Measurements from ENCODE around the gene KAZN. TPM values are rescaled to one million over a fixed set of nuclear protein-coding genes. Genes with fewer than 3 reads are reported as not detected.
A peak's percentile ranks its signal among the peaks of the same experiment; 100 is the strongest.

The KAZN gene
- polyA plus RNA-seq, 1 donor (not counting 4 experiments of a cell fraction or from before 2014, with no cell fraction given) = 5.9 TPM

DNA sequence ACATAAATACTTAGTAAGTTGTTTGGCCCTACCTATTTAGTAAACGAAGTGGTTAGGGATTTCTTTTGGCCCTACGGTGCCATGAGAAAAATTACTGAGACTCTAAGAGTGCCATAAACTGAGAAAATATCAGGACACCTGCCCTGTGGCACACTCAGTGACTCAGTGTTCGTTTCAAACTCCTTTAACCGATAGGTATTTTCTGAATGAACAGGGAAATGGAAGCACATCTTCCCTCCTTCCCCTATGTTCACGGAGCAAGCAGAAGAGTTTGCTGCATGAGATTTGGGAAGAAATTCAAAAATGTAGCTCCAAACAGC is 134.2 kb downstream of the KAZN start:
- no peak for DNase-seq (ENCODE audit: low read depth, low spot score)
- Histone ChIP-seq H3K9me3 (ENCODE audit: control insufficient read depth, low read depth, low read length) (no peaks in the 10 kb centered on the region), H3K4me1 (ENCODE audit: control insufficient read depth, extremely low read depth, insufficient read depth, low read length) (peaks cover 23% of the 10 kb centered on the region), H3K9me1 (ENCODE audit: control insufficient read depth, extremely low read depth, insufficient read depth, low read length) (no peaks in the 10 kb centered on the region), H3K4me3 (ENCODE audit: control insufficient read depth in 2 of 3, extremely low read depth in 1 of 3, insufficient read depth in 2 of 3, low read depth in 1 of 3, low read length in 3 of 3) (peak overlapping the region in 2 of 3 experiments; percentile 53 to 63), H3K9ac (ENCODE audit: control insufficient read depth, extremely low read depth, insufficient read depth, low read length) (peak overlapping the region; percentile 57), H3K4me2 (ENCODE audit: control insufficient read depth, extremely low read depth, insufficient read depth, low read depth, low read length) (peak overlapping the region; percentile 94), H4K20me1 (ENCODE audit: control insufficient read depth, extremely low read depth, insufficient read depth, low read length) (no peaks in the 10 kb centered on the region), H3K79me2 (ENCODE audit: control insufficient read depth, insufficient read depth, low read length) (no peaks in the 10 kb centered on the region), H3K27ac (ENCODE audit: control insufficient read depth, insufficient read depth, low read length) (peak overlapping the region; percentile 84), H2AFZ (ENCODE audit: control insufficient read depth, low read length) (peak overlapping the region; percentile 14), H3K27me3 (ENCODE audit: control insufficient read depth, extremely low read depth, insufficient read depth, low read length) (no peaks in the 10 kb centered on the region), H3K36me3 (ENCODE audit: control insufficient read depth in 2 of 2, extremely low read depth in 1 of 2, insufficient read depth in 2 of 2, low read length in 2 of 2) (no peaks in the 10 kb centered on the region)
- dilution Hi-C loops (cut with MboI; ENCODE audit: extremely low pct_ligation_motif_present, low sequenced_read_pairs) = no loop called here
- TF ChIP-seq CTCF (optimal IDR thresholded peaks at IDR 0.05 in 1 of 3, IDR thresholded peaks at IDR 0.05 in 1 of 3, conservative IDR thresholded peaks at IDR 0.05 in 1 of 3; ENCODE audit: extremely low read depth in 1 of 3, insufficient read depth in 2 of 3, low read length in 3 of 3) (no peak), EZH2 (IDR thresholded peaks at IDR 0.05; ENCODE audit: low read length) (no peak)
- FAIRE-seq = no peak

DNA sequence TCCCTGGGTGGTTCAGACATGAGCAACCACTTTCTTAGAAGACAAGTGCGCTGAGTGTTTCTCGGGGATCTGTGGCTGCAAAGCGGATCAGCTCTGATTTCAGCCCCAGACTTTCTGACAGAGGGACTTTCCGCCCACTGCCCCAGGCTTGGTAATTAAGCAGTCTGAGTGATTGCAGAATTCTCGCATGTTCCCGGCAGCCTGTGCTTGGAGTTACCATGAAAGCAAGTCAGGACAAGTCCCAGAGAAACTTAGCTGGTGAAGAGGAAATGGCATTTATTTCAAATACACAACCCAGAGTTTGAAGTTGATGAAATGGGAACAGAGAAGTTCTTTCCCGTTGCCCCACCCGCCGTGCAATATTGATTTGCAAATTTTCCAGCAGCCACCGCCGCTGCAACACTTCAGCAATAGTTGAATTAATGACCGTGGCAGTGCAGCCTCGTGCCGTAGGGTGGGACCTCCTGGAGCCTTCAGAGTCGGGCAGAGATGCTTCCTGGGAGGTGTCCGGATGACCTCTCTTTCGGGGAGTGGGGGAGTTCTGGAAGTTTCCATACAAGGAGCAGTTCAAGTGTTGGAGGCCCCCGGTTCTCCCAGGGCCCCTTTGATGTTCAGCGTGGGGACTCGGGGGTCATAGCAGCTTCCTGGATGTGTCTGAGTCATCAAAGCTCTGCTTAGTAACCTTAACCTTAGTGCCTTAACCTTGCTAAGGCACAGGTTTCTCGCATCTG is 134.7 kb downstream of the KAZN start:
- Histone ChIP-seq H3K27me3 (ENCODE audit: control insufficient read depth, extremely low read depth, insufficient read depth, low read length) (no peaks in the 10 kb centered on the region), H3K9me1 (ENCODE audit: control insufficient read depth, extremely low read depth, insufficient read depth, low read length) (no peaks in the 10 kb centered on the region), H3K79me2 (ENCODE audit: control insufficient read depth, insufficient read depth, low read length) (no peaks in the 10 kb centered on the region), H3K27ac (ENCODE audit: control insufficient read depth, insufficient read depth, low read length) (peak overlapping the region; percentile 84), H3K4me1 (ENCODE audit: control insufficient read depth, extremely low read depth, insufficient read depth, low read length) (peaks cover 26% of the 10 kb centered on the region), H3K9ac (ENCODE audit: control insufficient read depth, extremely low read depth, insufficient read depth, low read length) (peak overlapping the region; percentile 57), H3K36me3 (ENCODE audit: control insufficient read depth in 2 of 2, extremely low read depth in 1 of 2, insufficient read depth in 2 of 2, low read length in 2 of 2) (no peaks in the 10 kb centered on the region), H4K20me1 (ENCODE audit: control insufficient read depth, extremely low read depth, insufficient read depth, low read length) (no peaks in the 10 kb centered on the region), H2AFZ (ENCODE audit: control insufficient read depth, low read length) (peak overlapping the region; percentile 82), H3K4me2 (ENCODE audit: control insufficient read depth, extremely low read depth, insufficient read depth, low read depth, low read length) (peak overlapping the region; percentile 94), H3K4me3 (ENCODE audit: control insufficient read depth in 2 of 3, extremely low read depth in 1 of 3, insufficient read depth in 2 of 3, low read depth in 1 of 3, low read length in 3 of 3) (peak overlapping the region in 2 of 3 experiments; percentile 53 to 63), H3K9me3 (ENCODE audit: control insufficient read depth, low read depth, low read length) (no peaks in the 10 kb centered on the region)
- dilution Hi-C loops (cut with MboI; ENCODE audit: extremely low pct_ligation_motif_present, low sequenced_read_pairs) = no loop called here
- FAIRE-seq = peak; percentile 93
- no peak for TF ChIP-seq CTCF (optimal IDR thresholded peaks at IDR 0.05 in 1 of 3, IDR thresholded peaks at IDR 0.05 in 1 of 3, conservative IDR thresholded peaks at IDR 0.05 in 1 of 3; ENCODE audit: extremely low read depth in 1 of 3, insufficient read depth in 2 of 3, low read length in 3 of 3)
- no peak for TF ChIP-seq EZH2 (IDR thresholded peaks at IDR 0.05; ENCODE audit: low read length)
- DNase-seq (ENCODE audit: low read depth, low spot score) = peak; percentile 93
